ENCODE data around the gene LRRC25. TPM values are rescaled to one million over a fixed set of nuclear protein-coding genes. Genes with fewer than 3 reads are reported as not detected.

The LRRC25 gene
- total RNA-seq, 1 experiment from 2014 or later, result 0.12 TPM

DNA sequence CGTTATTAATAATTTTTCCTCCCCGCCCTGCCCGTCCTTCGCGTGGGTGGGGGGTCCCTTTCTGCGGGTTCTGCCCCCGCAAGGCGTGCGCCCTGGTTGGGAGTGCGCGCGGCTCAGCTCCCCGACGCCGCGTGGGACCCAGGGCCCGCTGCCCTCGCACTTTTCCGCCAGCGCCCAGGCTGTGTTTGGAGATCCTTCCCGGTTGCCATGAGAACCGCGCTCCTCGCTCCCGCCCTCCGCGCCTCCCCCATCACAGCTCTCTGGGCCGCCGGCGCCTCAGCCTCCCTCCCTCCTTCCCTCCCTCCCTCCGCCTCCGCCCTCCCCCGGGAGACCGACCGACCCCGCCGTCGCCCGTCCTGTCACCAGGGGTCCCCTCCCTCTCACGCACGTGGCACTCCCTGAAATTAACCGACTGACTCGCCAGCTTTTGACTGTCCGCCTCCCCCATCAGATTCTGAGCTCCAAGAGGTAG, 19.4 kb upstream of the LRRC25 start:
- H4K20me1 ChIP-seq (ENCODE audit: insufficient read depth), result no peaks in the 10 kb centered on the region
- intact Hi-C loops (cut with micrococcal nuclease), result no loop called here
- DNase-seq (ENCODE audit: low read depth, low spot score), result no peak
- H3K27ac ChIP-seq (ENCODE audit: low read depth, low read length), result peak overlapping the region; percentile 98
- H3K36me3 ChIP-seq (ENCODE audit: control insufficient read depth in 1 of 2, insufficient read depth in 2 of 2, low read length in 2 of 2), result no peaks in the 10 kb centered on the region
- peak; percentile 55 for ATAC-seq
- no peaks in the 10 kb centered on the region for H3K9me2 ChIP-seq (ENCODE audit: insufficient read depth)
- ChIA-PET POLR2A (interaction anchor here (0.6 to 5.4 kb wide), 11 partner anchors 15 to 141 kb away, joined by 3 to 45 read pairs (median 6); partner anchors contain the start of genes GDF15, JUND and KXD1), CTCF (interaction anchor here (0.6 to 3.5 kb wide), 10 partner anchors 28 to 499 kb away, joined by 3 to 11 read pairs (median 3); partner anchors contain the start of genes GDF15, IQCN and JUND), RAD21 (ENCODE audit: low non-redundant PET in 1 of 2, low total read pairs in 2 of 2, uncharacterized antibody in 2 of 2, unreplicated experiment in 2 of 2) (interaction anchor here in 1 of 2 experiments (0.7 kb wide), 1 partner anchor 15 kb away, joined by 3 read pairs; no protein-coding TSS in a partner anchor)
- peak overlapping the region; percentile 53 to 92 for H3K4me3 ChIP-seq (replicated peaks in 1 of 2; ENCODE audit: low read depth in 1 of 2, low read length in 2 of 2)
- BruUV-seq (replicated peaks), result no TSS peak
- peak overlapping the region; percentile 100 for H3K4me2 ChIP-seq (ENCODE audit: low read length)
- peaks cover 25% of the 10 kb centered on the region for H3K79me2 ChIP-seq (ENCODE audit: insufficient read depth, low read length)
- TF ChIP-seq ZFX (IDR thresholded peaks at IDR 0.05), result no peak
- TF ChIP-seq SP1 (IDR thresholded peaks at IDR 0.05; ENCODE audit: low read depth), result 0 out of 2 replicates have a peak, but pooled peaks have one; percentile 13
- TF ChIP-seq RAD21 (IDR thresholded peaks at IDR 0.05; ENCODE audit: low read depth), result no peak
- TF ChIP-seq, protein P1, sequence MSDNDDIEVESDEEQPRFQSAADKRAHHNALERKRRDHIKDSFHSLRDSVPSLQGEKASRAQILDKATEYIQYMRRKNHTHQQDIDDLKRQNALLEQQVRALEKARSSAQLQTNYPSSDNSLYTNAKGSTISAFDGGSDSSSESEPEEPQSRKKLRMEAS (IDR thresholded peaks at IDR 0.05), result peak; percentile 60; the same call in 1 of the 2 replicates
- TF ChIP-seq EGR1 (IDR thresholded peaks at IDR 0.05; ENCODE audit: low read depth), result peak; percentile 79
- no peak for TF ChIP-seq POLR2A (IDR thresholded peaks at IDR 0.05; ENCODE audit: borderline replicate concordance, extremely low read depth, insufficient read depth, insufficient read length)
- TF ChIP-seq, protein P2, sequence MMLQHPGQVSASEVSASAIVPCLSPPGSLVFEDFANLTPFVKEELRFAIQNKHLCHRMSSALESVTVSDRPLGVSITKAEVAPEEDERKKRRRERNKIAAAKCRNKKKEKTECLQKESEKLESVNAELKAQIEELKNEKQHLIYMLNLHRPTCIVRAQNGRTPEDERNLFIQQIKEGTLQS (IDR thresholded peaks at IDR 0.05), result no peak
- TF ChIP-seq JUND (IDR thresholded peaks at IDR 0.05), result no peak
- TF ChIP-seq SRF (IDR thresholded peaks at IDR 0.05; ENCODE audit: low read depth), result no peak
- no peak for TF ChIP-seq EZH2 (IDR thresholded peaks at IDR 0.05)
- TF ChIP-seq, protein P3, sequence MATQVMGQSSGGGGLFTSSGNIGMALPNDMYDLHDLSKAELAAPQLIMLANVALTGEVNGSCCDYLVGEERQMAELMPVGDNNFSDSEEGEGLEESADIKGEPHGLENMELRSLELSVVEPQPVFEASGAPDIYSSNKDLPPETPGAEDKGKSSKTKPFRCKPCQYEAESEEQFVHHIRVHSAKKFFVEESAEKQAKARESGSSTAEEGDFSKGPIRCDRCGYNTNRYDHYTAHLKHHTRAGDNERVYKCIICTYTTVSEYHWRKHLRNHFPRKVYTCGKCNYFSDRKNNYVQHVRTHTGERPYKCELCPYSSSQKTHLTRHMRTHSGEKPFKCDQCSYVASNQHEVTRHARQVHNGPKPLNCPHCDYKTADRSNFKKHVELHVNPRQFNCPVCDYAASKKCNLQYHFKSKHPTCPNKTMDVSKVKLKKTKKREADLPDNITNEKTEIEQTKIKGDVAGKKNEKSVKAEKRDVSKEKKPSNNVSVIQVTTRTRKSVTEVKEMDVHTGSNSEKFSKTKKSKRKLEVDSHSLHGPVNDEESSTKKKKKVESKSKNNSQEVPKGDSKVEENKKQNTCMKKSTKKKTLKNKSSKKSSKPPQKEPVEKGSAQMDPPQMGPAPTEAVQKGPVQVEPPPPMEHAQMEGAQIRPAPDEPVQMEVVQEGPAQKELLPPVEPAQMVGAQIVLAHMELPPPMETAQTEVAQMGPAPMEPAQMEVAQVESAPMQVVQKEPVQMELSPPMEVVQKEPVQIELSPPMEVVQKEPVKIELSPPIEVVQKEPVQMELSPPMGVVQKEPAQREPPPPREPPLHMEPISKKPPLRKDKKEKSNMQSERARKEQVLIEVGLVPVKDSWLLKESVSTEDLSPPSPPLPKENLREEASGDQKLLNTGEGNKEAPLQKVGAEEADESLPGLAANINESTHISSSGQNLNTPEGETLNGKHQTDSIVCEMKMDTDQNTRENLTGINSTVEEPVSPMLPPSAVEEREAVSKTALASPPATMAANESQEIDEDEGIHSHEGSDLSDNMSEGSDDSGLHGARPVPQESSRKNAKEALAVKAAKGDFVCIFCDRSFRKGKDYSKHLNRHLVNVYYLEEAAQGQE (IDR thresholded peaks at IDR 0.05; ENCODE audit: low read depth), result no peak
- no peak for TF ChIP-seq ELF1 (IDR thresholded peaks at IDR 0.05; ENCODE audit: borderline replicate concordance, low read depth)
- peak; percentile 31 for TF ChIP-seq TCF7L2 (IDR thresholded peaks at IDR 0.05; ENCODE audit: borderline replicate concordance, extremely low read depth, insufficient read depth, insufficient read length)
- H2AFZ ChIP-seq (ENCODE audit: low read depth, low read length, poor library complexity, severe bottlenecking), result no peak overlapping the region
- no peaks in the 10 kb centered on the region for H3K9me3 ChIP-seq (ENCODE audit: control insufficient read depth in 1 of 2, insufficient read depth in 1 of 2, low read depth in 1 of 2, low read length in 2 of 2)
- H3K27me3 ChIP-seq (ENCODE audit: insufficient read depth, low read length), result no peaks in the 10 kb centered on the region
- H3K9ac ChIP-seq (ENCODE audit: low read length), result peak overlapping the region; percentile 96
- peaks cover 53 to 81% of the 10 kb centered on the region in 2 experiments for H3K4me1 ChIP-seq (ENCODE audit: control insufficient read depth in 1 of 2, insufficient read depth in 2 of 2, low read length in 2 of 2)
